Rectal smooth muscle tissue (tissue), 1 donor: ENCODE results near the gene SERPINB7.

ENCODE experiments used
- H3K27ac ChIP-seq: one replicate; pipeline ENCODE4 v1.7.0; 2013; ENCODE audit warnings: low read depth, low read length, inconsistent platforms
- H3K27me3 ChIP-seq: one replicate; pipeline ENCODE4 v1.7.0; 2013; ENCODE audit warnings: low read length; ENCODE audit not compliant: control insufficient read depth, insufficient read depth
- H3K36me3 ChIP-seq: one replicate; pipeline ENCODE4 v1.7.0; 2013; ENCODE audit warnings: low read length; ENCODE audit not compliant: control insufficient read depth, insufficient read depth
- H3K4me1 ChIP-seq: one replicate; pipeline ENCODE4 v1.7.0; 2013; ENCODE audit warnings: low read length; ENCODE audit not compliant: control insufficient read depth, insufficient read depth
- H3K4me3 ChIP-seq: one replicate; pipeline ENCODE4 v1.7.0; 2013; ENCODE audit warnings: low read length
- H3K9ac ChIP-seq: one replicate; pipeline ENCODE4 v1.7.0; 2013; ENCODE audit warnings: low read length

Gene SERPINB7, protein sequence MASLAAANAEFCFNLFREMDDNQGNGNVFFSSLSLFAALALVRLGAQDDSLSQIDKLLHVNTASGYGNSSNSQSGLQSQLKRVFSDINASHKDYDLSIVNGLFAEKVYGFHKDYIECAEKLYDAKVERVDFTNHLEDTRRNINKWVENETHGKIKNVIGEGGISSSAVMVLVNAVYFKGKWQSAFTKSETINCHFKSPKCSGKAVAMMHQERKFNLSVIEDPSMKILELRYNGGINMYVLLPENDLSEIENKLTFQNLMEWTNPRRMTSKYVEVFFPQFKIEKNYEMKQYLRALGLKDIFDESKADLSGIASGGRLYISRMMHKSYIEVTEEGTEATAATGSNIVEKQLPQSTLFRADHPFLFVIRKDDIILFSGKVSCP

DNA sequence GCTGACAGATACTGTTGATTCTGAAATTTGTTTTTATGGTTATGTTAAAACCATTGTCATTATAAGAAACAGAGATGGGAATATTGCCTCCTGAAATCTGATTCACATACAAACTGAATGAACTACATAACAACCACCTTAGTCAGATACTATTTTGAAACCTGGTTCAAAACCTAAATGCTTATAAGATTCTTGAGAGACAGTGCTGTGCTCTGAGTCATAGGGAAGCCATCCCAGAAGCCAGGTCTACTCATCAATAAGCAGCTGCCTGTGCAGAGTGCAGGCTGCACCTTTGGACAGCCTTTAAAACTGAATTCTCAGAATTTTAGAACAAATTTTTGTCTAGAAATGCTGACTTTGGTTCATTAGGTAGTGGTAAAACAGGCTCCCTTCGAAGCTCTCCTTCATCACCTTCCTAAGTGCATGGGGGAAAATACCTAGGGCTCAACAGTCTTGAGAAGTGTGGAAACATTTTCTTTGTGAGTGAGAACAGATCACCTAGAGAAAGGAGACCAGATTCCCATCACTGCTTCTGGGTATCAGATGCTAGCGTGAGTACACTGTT is at the start of gene SERPINB7:
Gene SERPINB7 (plus strand): TSS at position 253 of the 565 bp plus-strand sequence. CDS start 6,955 bp downstream, outside the sequence.
- Histone ChIP-seq H3K4me3 (no peak within 1 kb of the TSS), H3K27me3 (no peaks in the 10 kb centered on the region), H3K36me3 (no peaks in the 10 kb centered on the region), H3K27ac (no peak within 1 kb of the TSS), H3K9ac (no peak within 1 kb of the TSS), H3K4me1 (no peaks in the 10 kb centered on the region)

DNA sequence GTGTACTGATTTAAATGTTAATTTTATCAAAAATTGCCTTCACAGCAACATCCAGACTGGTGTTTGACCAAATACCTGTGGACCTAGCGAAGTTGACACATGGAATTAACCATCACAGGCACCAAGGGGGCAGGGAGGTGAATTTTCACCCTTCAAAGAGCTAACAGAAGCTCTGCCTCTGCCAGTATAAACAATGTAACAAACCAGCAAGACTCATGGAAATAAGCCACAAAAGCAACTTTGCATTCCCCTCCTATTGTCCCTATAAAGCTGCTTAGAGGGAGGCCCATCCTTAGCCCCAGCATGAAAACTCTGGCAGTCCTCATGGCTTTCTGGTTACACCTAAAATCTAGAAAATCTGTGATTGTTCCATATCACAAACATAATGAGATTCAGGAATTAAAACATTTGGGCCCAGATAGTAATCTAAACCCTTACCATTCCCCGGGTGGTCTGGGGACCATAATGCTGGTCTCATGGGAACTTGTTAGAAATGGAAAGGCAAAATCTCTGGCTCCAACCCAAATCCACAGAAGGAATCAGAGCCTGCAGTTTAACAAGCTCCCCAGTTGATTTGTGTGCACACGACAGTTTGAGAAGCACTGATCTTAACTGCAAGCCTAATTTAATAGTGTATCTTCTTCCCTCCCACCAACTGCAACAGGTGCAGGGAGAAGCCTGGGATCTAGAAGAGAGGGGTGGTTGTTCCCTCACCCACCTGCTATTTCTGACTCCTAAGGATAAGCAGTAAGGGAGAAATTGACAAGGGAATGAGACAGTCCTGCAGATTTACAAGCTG is 49.3 kb upstream of the SERPINB7 start:
- H3K9ac ChIP-seq: no peak overlapping the region
- no peaks in the 10 kb centered on the region for H3K36me3 ChIP-seq
- H3K4me3 ChIP-seq: no peak overlapping the region
- peaks cover 6% of the 10 kb centered on the region for H3K4me1 ChIP-seq
- no peaks in the 10 kb centered on the region for H3K27me3 ChIP-seq
- H3K27ac ChIP-seq: no peak overlapping the region

DNA sequence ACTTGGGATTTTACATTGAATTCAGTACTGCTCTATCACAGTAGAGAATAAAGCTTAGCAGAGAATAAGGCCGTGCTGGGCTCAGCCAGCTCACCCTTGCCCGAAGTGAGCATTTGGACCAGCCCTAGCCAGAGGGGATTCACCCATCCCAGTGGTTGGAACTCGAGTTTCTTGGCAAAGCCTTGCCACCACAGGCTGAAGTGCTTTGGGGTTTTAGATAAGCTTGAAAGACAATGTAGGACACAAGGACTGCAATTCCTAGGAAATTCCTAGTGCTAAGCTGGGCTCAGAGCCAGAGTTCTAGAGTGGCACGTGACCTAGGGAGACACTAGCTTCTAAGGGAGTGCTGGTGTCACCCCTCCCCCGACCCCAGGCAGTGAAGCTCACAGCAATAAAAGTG is 44.4 kb upstream of the SERPINB7 start:
- Histone ChIP-seq H3K36me3 (no peaks in the 10 kb centered on the region), H3K4me1 (peaks cover 4% of the 10 kb centered on the region), H3K27ac (no peak overlapping the region), H3K27me3 (no peaks in the 10 kb centered on the region), H3K4me3 (no peak overlapping the region), H3K9ac (no peak overlapping the region)

DNA sequence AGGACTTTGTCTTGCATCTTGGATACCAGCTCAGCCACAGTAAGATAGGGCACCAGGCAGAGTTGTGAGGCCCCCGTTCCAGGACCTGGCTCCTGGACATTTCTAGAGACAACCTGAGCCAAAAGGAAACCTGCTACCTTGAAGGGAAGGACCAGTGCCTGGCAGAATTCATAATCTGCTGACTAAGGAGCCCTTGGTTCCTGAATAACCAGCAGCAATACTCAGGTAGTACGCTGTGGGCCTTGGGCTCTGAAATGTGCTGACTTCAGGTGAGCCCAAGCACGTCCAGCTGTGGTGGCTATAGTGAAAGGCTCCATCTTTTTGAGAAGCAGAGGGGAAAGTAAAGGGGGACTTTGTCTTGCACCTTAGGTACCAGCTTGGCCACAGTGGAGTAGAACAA is 44.0 kb upstream of the SERPINB7 start:
- Histone ChIP-seq H3K36me3 (no peaks in the 10 kb centered on the region), H3K27me3 (no peaks in the 10 kb centered on the region), H3K4me3 (no peak overlapping the region), H3K4me1 (peaks cover 1% of the 10 kb centered on the region), H3K27ac (no peak overlapping the region), H3K9ac (no peak overlapping the region)

DNA sequence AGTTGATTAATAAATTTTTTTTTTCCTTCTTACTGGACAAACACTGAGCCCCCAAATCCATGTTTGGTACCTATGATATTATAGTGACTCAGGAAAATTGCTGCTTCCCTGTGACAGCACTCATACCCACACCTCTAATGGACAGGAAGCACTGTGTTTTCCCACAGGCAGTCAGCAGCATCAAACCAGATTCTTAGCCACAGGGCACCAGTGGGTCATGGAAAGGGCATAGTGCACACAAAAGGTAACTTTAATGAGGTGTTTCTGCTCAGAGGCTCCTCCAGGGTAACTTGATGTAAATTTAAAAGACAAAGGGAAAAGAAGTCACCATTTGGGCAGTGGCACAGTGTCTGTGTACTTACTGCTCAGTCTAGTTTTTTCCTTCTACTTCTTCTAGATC is 38.3 kb upstream of the SERPINB7 start:
- Histone ChIP-seq H3K36me3 (no peaks in the 10 kb centered on the region), H3K9ac (no peak overlapping the region), H3K27ac (no peak overlapping the region), H3K27me3 (no peaks in the 10 kb centered on the region), H3K4me3 (no peak overlapping the region), H3K4me1 (no peaks in the 10 kb centered on the region)

DNA sequence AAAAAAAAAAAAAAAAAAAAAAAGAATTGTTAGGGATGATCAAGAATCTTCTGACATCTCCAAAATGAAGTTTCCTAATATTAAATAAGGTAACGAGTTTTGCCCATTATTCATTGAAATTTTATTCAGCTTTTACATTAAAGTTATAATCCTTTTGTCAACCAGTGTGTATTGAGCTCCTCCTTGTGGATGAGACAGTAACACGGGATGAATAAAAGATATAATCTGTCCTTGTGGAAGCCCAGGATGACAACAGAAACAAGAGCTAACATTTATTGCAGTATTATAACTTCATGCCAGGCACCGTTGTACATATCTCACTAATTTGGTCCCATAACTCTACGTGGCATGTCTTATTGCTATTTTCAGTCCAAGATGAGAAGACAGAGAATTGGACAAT is 33.4 kb upstream of the SERPINB7 start:
- no peaks in the 10 kb centered on the region for H3K27me3 ChIP-seq
- no peak overlapping the region for H3K27ac ChIP-seq
- H3K4me1 ChIP-seq: no peaks in the 10 kb centered on the region

DNA sequence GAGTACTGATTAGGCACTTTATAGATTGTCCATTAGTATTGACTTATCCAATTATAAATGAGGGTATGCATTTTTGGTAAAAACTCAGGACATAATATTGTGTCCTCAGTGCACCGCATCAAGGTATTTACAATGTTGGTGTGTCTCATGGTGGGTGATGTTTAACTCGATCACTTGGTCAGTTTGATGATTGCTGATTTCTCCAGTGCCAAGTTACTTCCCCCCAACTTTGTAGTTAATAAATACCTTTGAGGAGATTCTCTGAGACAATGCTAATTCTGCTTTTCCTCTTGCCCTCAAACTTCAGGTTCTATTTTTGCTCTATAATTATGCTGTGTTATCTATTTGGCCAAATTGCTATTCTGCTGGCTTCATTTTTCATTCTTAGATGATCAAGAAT is 28.2 kb upstream of the SERPINB7 start:
- no peak overlapping the region for H3K27ac ChIP-seq
- H3K4me1 ChIP-seq: no peaks in the 10 kb centered on the region
- no peak overlapping the region for H3K9ac ChIP-seq
- H3K4me3 ChIP-seq: no peak overlapping the region
- no peaks in the 10 kb centered on the region for H3K27me3 ChIP-seq
- no peaks in the 10 kb centered on the region for H3K36me3 ChIP-seq

More for the DNA sequence above, 33.4 kb upstream of the SERPINB7 start:
- no peak overlapping the region for H3K4me3 ChIP-seq
- no peaks in the 10 kb centered on the region for H3K36me3 ChIP-seq
- H3K9ac ChIP-seq: no peak overlapping the region

DNA sequence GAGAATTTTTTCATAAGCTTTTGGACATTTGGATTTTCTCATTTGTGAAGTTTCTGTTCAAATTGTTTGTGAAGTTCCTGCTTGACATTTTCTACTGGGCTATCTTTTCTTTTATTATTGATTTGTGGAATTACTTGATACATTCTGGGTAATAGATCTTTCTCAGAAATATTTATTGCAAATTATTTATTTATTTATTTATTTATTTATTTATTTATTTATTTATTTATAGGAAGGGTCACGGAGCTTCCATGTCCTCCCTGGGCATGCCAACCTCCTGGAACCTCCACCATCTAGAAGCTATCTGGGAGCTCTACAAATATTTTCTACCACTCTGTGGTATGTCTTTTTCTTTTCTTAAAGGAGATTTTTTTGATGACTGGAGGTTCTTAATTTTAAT is 25.7 kb upstream of the SERPINB7 start:
- Histone ChIP-seq H3K27me3 (no peaks in the 10 kb centered on the region), H3K4me1 (no peaks in the 10 kb centered on the region), H3K36me3 (no peaks in the 10 kb centered on the region), H3K9ac (no peak overlapping the region), H3K4me3 (no peak overlapping the region), H3K27ac (no peak overlapping the region)

DNA sequence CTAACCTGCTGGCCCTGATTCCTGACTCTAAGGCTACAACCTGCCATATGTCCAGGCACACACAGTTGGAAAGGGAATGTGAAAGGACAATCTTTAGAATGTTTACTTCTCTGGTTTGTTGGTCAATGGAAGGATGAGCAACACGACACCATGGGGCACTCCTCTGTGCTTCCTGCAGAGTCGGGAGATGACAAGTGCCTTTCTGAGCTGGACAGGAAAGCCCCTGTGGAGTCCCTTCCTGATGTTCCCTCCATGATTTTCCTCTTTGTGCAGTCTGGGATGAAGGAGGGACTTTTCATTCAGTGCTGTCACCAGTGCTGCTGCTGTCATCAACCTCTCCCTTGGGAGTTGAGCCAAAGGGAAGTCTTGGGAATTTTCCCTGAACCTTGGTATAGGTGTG is 22.6 kb upstream of the SERPINB7 start:
- no peaks in the 10 kb centered on the region for H3K36me3 ChIP-seq
- no peaks in the 10 kb centered on the region for H3K4me1 ChIP-seq
- no peaks in the 10 kb centered on the region for H3K27me3 ChIP-seq
- no peak overlapping the region for H3K27ac ChIP-seq
- no peak overlapping the region for H3K9ac ChIP-seq
- no peak overlapping the region for H3K4me3 ChIP-seq

DNA sequence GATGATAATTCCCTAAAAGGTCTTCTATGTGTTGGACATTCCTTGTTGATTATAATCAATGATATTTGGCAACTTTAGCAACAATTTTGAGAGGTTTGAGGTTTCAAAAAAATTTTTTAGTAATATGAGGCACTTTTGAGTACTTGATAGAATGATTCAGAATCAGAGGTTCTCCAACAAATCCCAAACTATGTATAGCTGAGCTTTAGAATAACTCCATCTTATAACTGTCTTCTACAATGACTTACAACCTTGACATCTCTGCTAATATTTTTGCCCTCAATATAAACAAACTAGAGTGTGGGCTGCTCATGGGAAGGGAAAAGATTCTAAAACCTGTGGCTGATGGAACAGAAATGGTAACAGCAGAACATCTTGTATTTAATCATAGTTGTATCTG is 21.5 kb upstream of the SERPINB7 start:
- Histone ChIP-seq H3K4me1 (no peaks in the 10 kb centered on the region), H3K4me3 (no peak overlapping the region), H3K9ac (no peak overlapping the region), H3K36me3 (no peaks in the 10 kb centered on the region), H3K27me3 (no peaks in the 10 kb centered on the region), H3K27ac (no peak overlapping the region)

DNA sequence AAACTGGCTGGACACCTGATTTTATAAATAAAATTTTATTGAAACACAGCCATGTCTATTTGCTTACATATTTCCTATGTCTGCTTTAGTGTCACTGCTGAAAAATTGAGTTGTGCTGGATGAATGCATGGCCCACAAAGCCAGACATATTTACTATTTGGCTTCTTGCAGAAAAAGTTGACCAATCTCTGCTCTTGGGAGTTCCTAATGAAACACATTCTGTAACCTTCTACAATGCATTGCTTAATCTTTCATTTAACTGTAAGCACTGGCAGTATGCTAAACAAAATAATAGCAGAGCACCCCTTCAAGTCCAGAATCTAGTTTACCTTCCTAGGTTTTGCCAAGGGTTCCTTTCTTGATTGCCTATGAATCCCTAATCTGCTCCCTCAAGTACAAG is 17.7 kb upstream of the SERPINB7 start:
- Histone ChIP-seq H3K9ac (no peak overlapping the region), H3K27ac (no peak overlapping the region), H3K27me3 (no peaks in the 10 kb centered on the region), H3K4me3 (no peak overlapping the region), H3K36me3 (no peaks in the 10 kb centered on the region), H3K4me1 (no peaks in the 10 kb centered on the region)

DNA sequence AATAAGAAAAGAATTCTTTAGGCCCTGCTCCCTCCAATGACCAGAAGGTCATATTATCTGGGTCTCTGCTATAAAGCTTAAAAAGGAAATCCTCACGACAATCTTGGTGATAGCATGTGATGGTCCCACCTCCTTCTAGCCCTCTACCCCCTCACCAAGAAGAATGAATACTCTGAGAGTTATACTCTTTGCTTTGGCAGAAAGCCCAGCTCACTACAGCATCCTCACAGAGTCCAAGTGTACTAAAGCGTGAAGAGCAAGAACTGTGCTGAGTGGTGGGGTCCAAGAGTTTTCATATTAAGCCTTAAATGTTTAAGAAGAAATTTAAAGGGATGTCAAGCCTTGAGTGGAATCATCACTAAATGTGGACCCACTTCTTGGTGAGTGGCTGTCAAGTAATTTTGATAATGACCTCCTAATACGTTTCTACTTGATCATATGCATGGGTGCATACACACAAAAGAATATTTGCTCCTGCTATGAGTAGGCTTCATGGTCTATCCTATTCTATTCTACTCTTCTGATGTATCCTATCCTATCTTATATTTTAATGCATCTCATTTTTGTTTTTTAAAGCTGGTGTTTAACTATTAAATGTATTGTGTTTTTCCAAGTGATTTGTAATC is 16.5 kb upstream of the SERPINB7 start:
- H3K4me1 ChIP-seq: no peaks in the 10 kb centered on the region
- no peaks in the 10 kb centered on the region for H3K36me3 ChIP-seq
- no peaks in the 10 kb centered on the region for H3K27me3 ChIP-seq
- H3K27ac ChIP-seq: no peak overlapping the region
- no peak overlapping the region for H3K9ac ChIP-seq
- H3K4me3 ChIP-seq: no peak overlapping the region
